Measurements from ENCODE around the gene PAX2. TPM values are rescaled to one million over a fixed set of nuclear protein-coding genes. Genes with fewer than 3 reads are reported as not detected.

Gene PAX2
- total and polyA plus RNA-seq, 2 of the 8 experiments (the other 6 are each of a cell fraction or from before 2014, with no cell fraction given), result 0.02 TPM; not detected in 1

DNA sequence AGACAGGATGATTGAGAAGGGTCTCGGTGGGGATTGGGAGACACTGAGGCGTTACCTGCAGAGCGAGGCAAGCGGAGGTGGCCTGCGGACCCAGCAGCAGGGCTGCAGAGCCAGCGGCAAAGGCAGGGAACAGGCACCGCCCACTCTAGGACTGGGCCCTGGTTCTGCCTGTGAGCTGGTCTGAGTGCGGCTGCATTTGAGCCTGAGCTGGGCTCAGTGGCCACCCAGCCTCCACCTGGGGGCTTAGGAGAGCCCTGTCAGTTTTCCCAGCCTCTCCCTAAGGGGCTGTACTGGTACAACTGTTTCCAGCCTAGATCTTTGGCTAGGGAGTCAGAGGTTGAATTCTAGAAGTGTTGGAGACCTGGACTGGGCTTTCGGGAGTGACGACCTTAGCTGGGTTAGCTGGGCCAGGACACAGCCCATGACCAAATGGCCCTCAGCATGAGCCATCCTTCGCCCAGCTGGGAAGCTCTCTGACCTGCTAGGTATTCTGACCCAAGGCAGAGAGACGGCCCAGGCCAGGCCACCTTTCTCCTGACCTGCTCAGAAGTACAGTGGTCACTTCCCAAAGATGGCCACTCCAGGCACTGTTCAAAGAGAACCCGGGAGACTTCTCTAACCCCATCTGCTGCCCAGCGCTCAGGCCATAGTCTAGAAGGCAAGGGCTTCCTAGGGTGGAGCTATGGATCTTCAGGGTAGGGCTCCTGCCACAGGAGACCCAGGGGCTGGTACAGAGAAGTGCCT lies 64.9 kb downstream of the PAX2 start:
- no peak overlapping the region for H2BK120ac ChIP-seq (replicated peaks; ENCODE audit: low read depth, low read length)
- H2AK5ac ChIP-seq (ENCODE audit: low read depth, low read length), result no peak overlapping the region
- H2BK5ac ChIP-seq (ENCODE audit: low read depth, low read length), result no peak overlapping the region
- no peak overlapping the region for H4K91ac ChIP-seq (replicated peaks; ENCODE audit: insufficient read length, low read length)
- no peak overlapping the region for H2AFZ ChIP-seq (ENCODE audit: low read length)
- no peaks in the 10 kb centered on the region for H3K36me3 ChIP-seq (ENCODE audit: control insufficient read depth in 2 of 4, insufficient read depth in 4 of 4, low read length in 3 of 4)
- H3K4me1 ChIP-seq (replicated peaks in 1 of 4; ENCODE audit: control insufficient read depth in 3 of 4, insufficient read depth in 4 of 4, low read length in 3 of 4), result peaks cover 0 to 2% (median 0%) of the 10 kb centered on the region in 4 experiments; a peak in 2 of 7 replicates
- peaks cover 0 to 2% (median 0%) of the 10 kb centered on the region in 4 experiments; a peak in 1 of 7 replicates for H3K27me3 ChIP-seq (replicated peaks in 1 of 4; ENCODE audit: control insufficient read depth in 3 of 4, extremely low read depth in 1 of 4, insufficient read depth in 3 of 4, low read length in 3 of 4)
- no peak overlapping the region for H3K4me3 ChIP-seq (ENCODE audit: extremely low read depth in 1 of 4, insufficient read depth in 2 of 4, low read depth in 3 of 4, low read length in 4 of 4)
- FAIRE-seq (no peak), DNase-seq (ENCODE audit: low read depth in 1 of 2, low spot score in 2 of 2) (no peak)
- no peak overlapping the region for H3K14ac ChIP-seq (ENCODE audit: insufficient read length)
- no peak overlapping the region for H4K5ac ChIP-seq (ENCODE audit: insufficient read length, low read depth, low read length)
- H2BK15ac ChIP-seq (ENCODE audit: low read length), result no peak overlapping the region
- H3K79me1 ChIP-seq (ENCODE audit: low read depth, low read length), result no peaks in the 10 kb centered on the region
- H2BK12ac ChIP-seq (ENCODE audit: low read depth, low read length), result no peak overlapping the region
- H3K4ac ChIP-seq (replicated peaks; ENCODE audit: insufficient read length, low read depth, low read length), result no peak overlapping the region
- H3K56ac ChIP-seq (replicated peaks; ENCODE audit: insufficient read length, low read depth, low read length), result no peak overlapping the region
- no peaks in the 10 kb centered on the region for H4K20me1 ChIP-seq (replicated peaks in 1 of 2; ENCODE audit: control insufficient read depth in 1 of 2, insufficient read depth in 2 of 2, low read length in 2 of 2)
- H3K79me2 ChIP-seq (ENCODE audit: control insufficient read depth in 1 of 2, insufficient read depth in 2 of 2, low read length in 2 of 2), result no peaks in the 10 kb centered on the region
- POLR2A ChIA-PET (ENCODE audit: partially characterized antibody), result interaction anchor here (0.6 to 1.2 kb wide), 2 partner anchors 266 to 567 kb away, joined by 3 read pairs; no protein-coding TSS in a partner anchor
- no peak overlapping the region for H2BK20ac ChIP-seq (ENCODE audit: low read length)
- no peak overlapping the region for H3K23ac ChIP-seq (ENCODE audit: insufficient read length)
- 82% methylated on average over 14 of the region's 14 CpGs; no CpG with 5 or more reads in 1 of the 2 experiments for WGBS, 2 experiments (ENCODE audit: extremely low coverage in 1 of 2, insufficient coverage in 1 of 2, insufficient read length in 1 of 2, insufficient replicate concordance in 2 of 2, low coverage in 1 of 2, low lambda C conversion rate in 2 of 2, missing lambda C conversion rate in 1 of 2)
- H3K4me2 ChIP-seq (ENCODE audit: insufficient read depth in 1 of 2, low read depth in 2 of 2, low read length in 2 of 2), result no peak overlapping the region
- no peaks in the 10 kb centered on the region for H3K9me3 ChIP-seq (ENCODE audit: insufficient read depth in 2 of 2, low read depth in 1 of 2, low read length in 1 of 2)
- H3K23me2 ChIP-seq (ENCODE audit: low read depth, low read length), result no peaks in the 10 kb centered on the region
- H3K27ac ChIP-seq (ENCODE audit: low read depth, low read length), result no peak overlapping the region
- CTCF ChIA-PET (ENCODE audit: partially characterized antibody), result interaction anchor here (0.7 to 9.1 kb wide), 13 partner anchors 9 to 332 kb away, joined by 3 to 98 read pairs (median 3); no protein-coding TSS in a partner anchor
- no peak overlapping the region for H3K9ac ChIP-seq (replicated peaks in 1 of 4; ENCODE audit: extremely low read depth in 1 of 4, low read depth in 3 of 4, low read length in 3 of 4)
- H3K18ac ChIP-seq (ENCODE audit: extremely low read depth, low read length), result no peak overlapping the region
- no peak overlapping the region; the same call in 1 of the 2 replicates for H4K8ac ChIP-seq (ENCODE audit: extremely low read depth, insufficient read depth, low read length)
- TF ChIP-seq EGR1 (IDR thresholded peaks at IDR 0.05; ENCODE audit: borderline replicate concordance, low read depth, low read length) (no peak), CBX5 (IDR thresholded peaks at IDR 0.05; ENCODE audit: low read depth, low read length) (no peak), SIN3A (conservative IDR thresholded peaks at IDR 0.05 in 1 of 2, IDR thresholded peaks at IDR 0.05 in 1 of 2; ENCODE audit: low read depth in 1 of 2, low read length in 2 of 2) (no peak), NRF1 (IDR thresholded peaks at IDR 0.05; ENCODE audit: low read depth, low read length) (no peak), CHD2 (IDR thresholded peaks at IDR 0.05; ENCODE audit: low read length) (no peak), CTBP2 (IDR thresholded peaks at IDR 0.05; ENCODE audit: borderline replicate concordance, insufficient read depth, insufficient read length, low read length) (no peak), RBBP5 (IDR thresholded peaks at IDR 0.05; ENCODE audit: borderline replicate concordance, low read depth, low read length) (no peak), YY1 (IDR thresholded peaks at IDR 0.05; ENCODE audit: low read depth, low read length) (no peak), EZH2 (IDR thresholded peaks at IDR 0.05; ENCODE audit: low read depth, low read length, severe bottlenecking) (no peak), TCF12 (IDR thresholded peaks at IDR 0.05; ENCODE audit: low read depth, low read length) (no peak), BACH1 (IDR thresholded peaks at IDR 0.05; ENCODE audit: low read length) (no peak), JUN (IDR thresholded peaks at IDR 0.05; ENCODE audit: low read depth, low read length) (no peak), GABPA (IDR thresholded peaks at IDR 0.05; ENCODE audit: borderline replicate concordance, insufficient read depth, low read length) (no peak)

Measured in H1 (cell line).